Left ventricle myocardium inferior (tissue), 1 donor: ENCODE measurements around the gene EFR3B. TPM values are rescaled to one million over a fixed set of nuclear protein-coding genes. Genes with fewer than 3 reads are reported as not detected.

Source experiments
- DNase-seq: peaks from one replicate; pipeline ENCODE4 v3.0.0-alpha.2; 2020
- H3K27ac ChIP-seq: fragments of 200-600 bp; replicated peaks from 2 replicates; pipeline ENCODE4 v1.8.0; 2021
- H3K27me3 ChIP-seq: fragments of 200-600 bp; 2 replicates; pipeline ENCODE4 v1.8.0; 2021; ENCODE audit warnings: low read depth
- H3K36me3 ChIP-seq: fragments of 200-600 bp; 2 replicates; pipeline ENCODE4 v1.8.0; 2021
- H3K4me1 ChIP-seq: fragments of 200-600 bp; 2 replicates; pipeline ENCODE4 v1.8.0; 2021
- H3K4me3 ChIP-seq: fragments of 200-600 bp; 2 replicates; pipeline ENCODE4 v1.8.0; 2021; ENCODE audit warnings: mild to moderate bottlenecking, moderate library complexity
- H3K9me3 ChIP-seq: fragments of 200-600 bp; replicated peaks from 2 replicates; pipeline ENCODE4 v1.8.0; 2021
- CTCF ChIP-seq: fragments of 200-600 bp; IDR thresholded peaks from 2 replicates; pipeline ENCODE4 v1.8.0; 2021; ENCODE audit warnings: antibody characterized with exemption, mild to moderate bottlenecking, borderline replicate concordance
- intact Hi-C: fragments of 100-400 bp; cut with micrococcal nuclease; formaldehyde crosslinking; loops from one replicate; pipeline ENCODE4 v1.11.0; 2022
- total RNA-seq: library from RNA; stranded (reverse); fragmentation: NEBNext Ultra II Directional; extraction: Animal tissue kit (Norgen Biotek cat#: 25700); gene quantifications from one replicate; pipeline ENCODE4 v1.2.1, GENCODE V29; 2021
- donor health status: DM: no; HTN: yes; CAD: no; lungs with severe emphysema.

The EFR3B gene
- total RNA-seq, 1 donor from 2014 or later = 8.7 TPM

GRCh38 chr2:25184254-25184653 lies 142.4 kb downstream of the EFR3B start:
- peaks cover 16% of the 10 kb centered on the region for H3K27me3 ChIP-seq
- no peak for DNase-seq
- H3K9me3 ChIP-seq = peaks cover 8% of the 10 kb centered on the region
- no peaks in the 10 kb centered on the region for H3K4me1 ChIP-seq
- no peak overlapping the region for H3K4me3 ChIP-seq
- TF ChIP-seq CTCF = no peak
- no peaks in the 10 kb centered on the region for H3K36me3 ChIP-seq
- intact Hi-C loops = no loop called here
- no peak overlapping the region for H3K27ac ChIP-seq

DNA sequence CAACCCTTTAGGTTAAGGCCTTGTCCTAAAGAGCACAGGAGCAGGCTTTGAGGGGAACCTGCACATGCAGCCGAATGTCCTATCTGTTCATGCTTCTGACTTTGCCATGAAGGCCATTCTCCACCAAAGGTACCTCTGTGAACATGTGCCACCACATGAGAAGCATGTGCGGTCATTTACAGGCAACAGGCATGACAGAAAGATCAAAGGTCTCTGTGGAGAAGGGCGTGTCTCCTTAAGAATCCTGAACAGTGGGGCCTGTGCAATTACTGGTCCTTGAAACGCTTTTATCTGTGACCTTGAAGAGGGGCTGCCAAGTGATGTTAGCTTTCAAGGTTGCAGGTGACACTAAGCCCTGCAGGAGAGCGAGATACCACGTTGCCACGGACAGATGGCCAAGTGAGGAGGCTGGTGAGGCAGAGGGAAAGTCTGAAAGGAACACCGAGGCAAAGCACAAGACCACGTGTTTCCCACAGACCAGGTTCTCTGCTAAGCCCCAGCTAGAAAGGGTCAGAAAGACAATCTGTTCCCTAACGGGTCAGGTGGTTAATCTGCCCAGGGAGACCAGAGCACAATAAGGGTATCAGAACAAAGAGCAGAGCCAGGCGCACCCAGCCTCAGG lies 146.0 kb downstream of the EFR3B start:
- H3K4me1 ChIP-seq = no peaks in the 10 kb centered on the region
- intact Hi-C loops = no loop called here
- no peaks in the 10 kb centered on the region for H3K36me3 ChIP-seq
- no peak overlapping the region for H3K4me3 ChIP-seq
- H3K27ac ChIP-seq = no peak overlapping the region
- DNase-seq = no peak
- no peak for TF ChIP-seq CTCF
- H3K27me3 ChIP-seq = peaks cover 8% of the 10 kb centered on the region
- H3K9me3 ChIP-seq = no peaks in the 10 kb centered on the region

- H3K27me3 ChIP-seq = peaks cover 8% of the 10 kb centered on the region
- no peaks in the 10 kb centered on the region for H3K9me3 ChIP-seq
- H3K4me3 ChIP-seq = no peak overlapping the region
- no peak for TF ChIP-seq CTCF
- H3K4me1 ChIP-seq = no peaks in the 10 kb centered on the region
- H3K36me3 ChIP-seq = no peaks in the 10 kb centered on the region
- no peak for DNase-seq
- intact Hi-C loops = no loop called here
- H3K27ac ChIP-seq = no peak overlapping the region
These were observed 146.5 kb downstream of the EFR3B start for GRCh38 chr2:25188405-25188804.

DNA sequence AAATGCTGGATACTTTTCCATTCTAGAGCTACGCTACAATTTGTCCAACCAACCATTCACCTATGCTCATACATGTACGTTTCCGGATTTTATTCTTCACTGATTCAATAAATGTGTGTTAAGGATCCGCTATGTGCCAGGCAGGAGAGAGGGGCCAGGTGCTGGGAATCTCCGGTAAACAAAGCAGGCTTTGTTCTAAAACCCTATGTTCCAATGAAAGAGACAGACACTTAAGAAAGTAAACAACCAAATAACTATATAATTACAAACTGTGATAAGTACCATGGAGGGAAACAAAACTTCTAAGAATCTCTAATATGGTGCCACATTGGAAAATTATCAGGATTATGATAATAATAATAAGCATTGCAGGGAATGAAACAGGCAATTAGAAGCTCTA lies 148.7 kb downstream of the EFR3B start:
- Histone ChIP-seq H3K4me1 (no peaks in the 10 kb centered on the region), H3K9me3 (no peaks in the 10 kb centered on the region), H3K36me3 (no peaks in the 10 kb centered on the region), H3K27ac (no peak overlapping the region), H3K27me3 (peaks cover 8% of the 10 kb centered on the region), H3K4me3 (no peak overlapping the region)
- intact Hi-C loops = no loop called here
- DNase-seq = no peak
- no peak for TF ChIP-seq CTCF

- Histone ChIP-seq H3K4me3 (no peak overlapping the region), H3K4me1 (no peaks in the 10 kb centered on the region), H3K27me3 (no peaks in the 10 kb centered on the region), H3K27ac (no peak overlapping the region), H3K36me3 (no peaks in the 10 kb centered on the region), H3K9me3 (no peaks in the 10 kb centered on the region)
- intact Hi-C loops = no loop called here
- no peak for DNase-seq
- TF ChIP-seq CTCF = no peak
These were observed 152.8 kb downstream of the EFR3B start for GRCh38 chr2:25194576-25195122.
